IPS DF 19.7 (cell line): ENCODE data around the gene HAND1.

Experiments used
- DNase-seq: peaks from one replicate; pipeline ENCODE4 v3.0.0-alpha.2; 2013; ENCODE audit warnings: low read depth, low spot score

HAND1 gene

DNA sequence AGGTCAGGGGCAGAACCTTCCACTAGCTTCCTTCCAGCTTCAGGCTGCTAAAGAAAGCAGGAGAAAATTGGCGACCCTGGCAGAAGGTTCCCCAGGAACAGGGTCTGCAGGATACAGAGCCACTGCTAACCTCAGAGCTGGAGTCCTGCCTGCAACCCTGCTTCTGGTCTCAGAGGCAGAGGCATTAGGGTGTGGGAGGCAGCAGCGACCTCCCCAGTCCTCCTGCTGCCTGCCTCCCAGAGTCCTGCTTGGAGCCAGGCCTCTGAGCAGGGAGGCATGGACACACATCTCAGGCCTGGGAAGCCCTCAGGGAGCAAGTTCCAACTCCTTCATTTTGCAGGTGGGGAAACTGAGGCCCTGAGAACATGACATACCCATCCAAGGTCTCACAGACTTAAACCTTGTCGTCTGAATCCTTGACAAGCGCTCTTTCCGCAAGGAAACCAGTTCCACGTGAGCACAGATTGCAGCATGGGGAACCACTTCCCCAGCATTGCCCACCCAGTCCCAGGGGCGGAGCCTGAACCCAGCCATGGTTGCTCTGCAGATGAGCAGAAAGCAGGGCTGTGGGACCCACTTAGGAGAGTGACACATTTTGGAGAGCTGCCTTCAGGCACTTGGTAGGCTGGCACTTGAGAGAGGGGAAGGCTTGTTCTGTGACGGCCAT lies 28.2 kb upstream of the HAND1 start:
- DNase-seq, result no peak

DNA sequence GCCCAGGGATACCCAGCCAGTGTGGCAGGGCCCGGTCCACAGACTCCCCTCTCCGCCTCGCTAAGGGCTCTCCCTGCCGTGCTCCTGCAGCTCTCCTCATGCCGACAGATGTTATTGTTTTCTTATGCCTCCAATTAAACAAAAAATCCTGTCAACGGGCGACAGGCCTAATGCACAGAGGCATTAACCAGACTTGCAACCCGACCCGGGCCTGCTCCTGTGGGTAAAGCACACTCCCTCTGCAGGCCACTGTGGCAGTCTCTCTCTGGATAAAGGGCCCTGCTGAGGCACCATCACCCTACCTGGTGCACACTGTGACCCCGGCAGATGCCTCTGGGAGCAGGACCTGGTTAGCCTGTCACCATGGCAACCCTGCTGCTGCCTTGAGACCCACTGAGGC lies 27.5 kb upstream of the HAND1 start:
- DNase-seq, result no peak

DNA sequence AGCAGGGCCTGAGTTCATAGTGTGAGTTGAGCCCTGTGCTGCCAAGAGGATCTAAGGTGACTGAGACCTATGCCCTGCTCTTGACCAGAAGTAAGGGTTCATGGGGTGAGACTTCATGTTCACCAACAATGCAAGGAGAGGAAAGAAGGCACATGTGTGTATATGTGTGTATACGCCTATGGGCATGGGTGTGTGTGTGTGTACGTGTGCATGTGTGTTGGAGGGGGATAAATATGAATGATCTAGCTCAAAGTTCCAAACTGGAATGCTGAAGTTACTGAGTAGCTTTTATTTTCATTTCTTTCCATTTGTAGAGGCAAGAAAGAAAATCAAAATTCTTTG lies 25.6 kb upstream of the HAND1 start:
- DNase-seq, result no peak

- no peak for DNase-seq
Observed at GRCh38 chr5:154502180-154502579, 24.2 kb upstream of the HAND1 start.

DNA sequence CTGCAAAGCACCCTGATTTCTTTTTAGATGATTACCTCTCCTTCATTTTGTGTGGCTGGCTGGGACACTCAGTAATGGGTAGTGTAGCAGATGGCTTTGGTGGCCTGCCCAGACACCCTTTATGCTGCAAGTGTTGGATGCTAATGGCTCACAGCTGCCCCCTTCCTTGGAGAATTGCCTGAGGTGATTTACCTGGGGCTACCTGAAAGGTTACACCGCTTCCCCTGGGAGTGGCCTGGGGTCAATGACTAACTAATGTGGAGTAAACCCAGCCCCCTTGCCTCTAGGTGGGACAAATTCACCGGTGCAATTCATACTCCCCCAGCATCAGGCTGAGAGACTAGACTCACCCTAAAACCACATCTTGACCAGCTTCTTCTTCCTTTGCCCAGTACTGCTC lies 23.5 kb upstream of the HAND1 start:
- DNase-seq, result no peak

- DNase-seq, result no peak
Observed at GRCh38 chr5:154498994-154499393, 21.0 kb upstream of the HAND1 start.

GRCh38 chr5:154498591-154498990 lies 20.6 kb upstream of the HAND1 start:
- no peak for DNase-seq

DNA sequence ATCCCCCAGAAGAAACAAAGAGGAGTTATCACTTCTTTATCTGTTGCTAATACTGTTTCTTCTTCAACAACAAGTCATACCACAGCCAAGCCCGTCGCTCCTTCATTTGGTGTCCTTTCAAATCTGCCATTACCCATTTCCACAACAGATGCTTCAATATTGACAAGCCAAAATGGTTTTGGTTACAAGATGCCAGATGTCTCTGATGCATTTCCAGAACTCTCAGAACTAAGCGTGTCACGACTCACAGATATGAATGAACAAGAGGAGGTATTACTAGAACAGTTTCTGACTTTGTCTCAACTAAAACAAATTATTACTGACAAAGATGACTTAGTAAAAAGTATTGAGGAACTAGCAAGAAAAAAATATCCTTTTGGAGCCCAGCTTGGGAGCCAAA lies 16.0 kb upstream of the HAND1 start:
- DNase-seq, result no peak

GRCh38 chr5:154493274-154493673 lies 15.2 kb upstream of the HAND1 start:
- no peak for DNase-seq

- DNase-seq, result no peak
Observed at GRCh38 chr5:154491941-154492340, 13.9 kb upstream of the HAND1 start.

DNA sequence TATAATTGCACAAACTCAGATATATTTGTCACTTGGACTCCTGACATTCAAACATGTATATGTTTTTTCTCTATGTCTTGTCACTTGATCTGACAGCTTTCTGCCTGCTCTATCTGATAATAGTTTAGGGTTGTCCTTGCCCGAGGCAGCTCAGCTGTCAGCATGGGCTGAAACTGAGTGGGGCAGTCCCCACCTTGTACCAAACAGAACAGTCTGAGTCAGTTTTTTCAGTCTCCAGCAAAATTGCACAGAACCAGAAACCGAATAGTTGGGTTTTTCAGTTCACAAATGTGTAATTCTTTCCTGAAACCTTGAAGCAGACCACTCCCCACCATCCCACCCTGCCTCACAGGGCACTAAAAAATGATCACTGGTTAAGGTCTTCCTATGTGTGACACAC lies 9.5 kb upstream of the HAND1 start:
- DNase-seq, result no peak

GRCh38 chr5:154486427-154486866 lies 8.4 kb upstream of the HAND1 start:
- DNase-seq, result no peak

DNA sequence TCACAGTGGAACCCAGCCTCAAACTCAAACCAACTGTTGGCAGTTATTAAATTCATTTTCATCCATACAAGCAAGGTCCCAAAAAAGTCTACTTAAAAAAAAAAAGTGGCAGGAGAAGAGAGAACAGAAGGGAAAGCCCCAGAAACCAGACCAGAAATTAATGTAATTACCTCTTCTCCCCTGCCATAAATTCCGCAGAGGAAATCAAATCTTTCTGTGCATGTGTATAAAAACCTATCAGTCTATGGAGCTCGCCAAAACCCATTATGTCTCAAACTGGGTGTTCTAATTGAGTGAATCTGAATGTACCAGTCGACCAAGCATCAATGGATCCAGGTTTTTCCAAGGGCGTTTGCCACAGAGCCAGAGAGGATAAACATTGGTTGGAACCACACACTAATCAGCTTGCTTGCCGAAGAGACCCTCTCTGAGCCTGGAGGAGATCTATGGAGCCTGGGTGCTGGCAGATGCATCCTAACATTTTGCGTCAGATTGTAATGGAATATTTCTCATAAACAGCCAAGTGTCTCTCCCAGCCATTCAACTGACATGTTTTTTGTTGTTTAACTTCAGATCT lies 7.9 kb upstream of the HAND1 start:
- DNase-seq, result no peak

DNA sequence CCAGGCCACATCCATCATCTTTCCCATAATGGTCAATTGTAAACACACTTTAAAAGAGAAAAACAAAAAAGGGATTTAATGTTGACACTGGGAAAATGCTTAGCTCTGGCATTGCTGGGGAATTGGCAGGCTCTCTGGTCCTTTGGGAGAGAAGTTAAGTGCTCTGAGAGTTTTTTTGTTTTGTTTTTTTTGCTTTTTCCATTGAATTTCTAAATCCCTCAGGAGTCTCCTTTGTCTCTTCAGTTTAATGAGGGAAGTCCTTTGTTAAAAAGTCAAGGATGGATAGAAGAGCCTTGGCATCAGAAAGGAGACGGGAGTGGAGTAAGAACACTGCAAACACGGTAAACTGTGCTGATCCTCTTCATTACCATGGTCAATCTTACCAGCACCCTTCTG lies 7.1 kb upstream of the HAND1 start:
- DNase-seq, result no peak

GRCh38 chr5:154484393-154485095 lies 6.5 kb upstream of the HAND1 start:
- DNase-seq, result no peak

DNA sequence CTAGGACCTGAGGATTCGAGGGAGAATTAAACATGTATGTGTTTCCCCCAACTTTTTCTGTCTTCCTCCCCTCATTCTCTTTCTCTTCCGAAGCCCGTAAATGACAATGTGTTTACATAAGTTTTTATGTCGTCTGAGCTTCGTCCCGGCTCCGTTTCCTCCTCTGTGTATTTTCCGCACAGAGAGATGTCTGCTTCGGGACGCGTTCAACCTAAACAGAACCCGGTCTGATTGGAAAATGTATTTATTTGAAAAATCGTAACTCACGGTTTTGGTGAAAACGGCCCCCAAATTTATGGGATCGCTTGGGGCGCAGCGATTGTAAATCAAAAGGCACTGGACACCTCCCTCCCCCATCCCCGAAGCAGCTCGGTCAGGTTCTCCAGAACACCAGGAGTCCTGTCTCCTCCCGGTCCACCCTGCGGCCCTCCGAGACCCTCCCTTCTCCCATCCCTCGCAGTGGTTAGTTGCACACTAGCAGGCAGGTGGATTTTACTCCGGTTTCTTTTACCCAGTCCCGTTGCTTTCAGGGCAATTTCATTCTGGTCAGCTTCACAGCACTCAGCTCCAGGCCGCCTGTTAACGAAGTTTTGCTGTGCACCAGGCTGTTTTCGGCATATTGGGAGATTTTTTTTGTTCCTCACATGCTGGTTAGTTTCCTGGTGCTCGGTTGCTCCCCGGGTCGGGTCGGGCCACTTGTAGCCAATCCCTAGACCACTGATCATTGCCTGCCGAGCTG lies 5.8 kb upstream of the HAND1 start:
- DNase-seq, result no peak

DNA sequence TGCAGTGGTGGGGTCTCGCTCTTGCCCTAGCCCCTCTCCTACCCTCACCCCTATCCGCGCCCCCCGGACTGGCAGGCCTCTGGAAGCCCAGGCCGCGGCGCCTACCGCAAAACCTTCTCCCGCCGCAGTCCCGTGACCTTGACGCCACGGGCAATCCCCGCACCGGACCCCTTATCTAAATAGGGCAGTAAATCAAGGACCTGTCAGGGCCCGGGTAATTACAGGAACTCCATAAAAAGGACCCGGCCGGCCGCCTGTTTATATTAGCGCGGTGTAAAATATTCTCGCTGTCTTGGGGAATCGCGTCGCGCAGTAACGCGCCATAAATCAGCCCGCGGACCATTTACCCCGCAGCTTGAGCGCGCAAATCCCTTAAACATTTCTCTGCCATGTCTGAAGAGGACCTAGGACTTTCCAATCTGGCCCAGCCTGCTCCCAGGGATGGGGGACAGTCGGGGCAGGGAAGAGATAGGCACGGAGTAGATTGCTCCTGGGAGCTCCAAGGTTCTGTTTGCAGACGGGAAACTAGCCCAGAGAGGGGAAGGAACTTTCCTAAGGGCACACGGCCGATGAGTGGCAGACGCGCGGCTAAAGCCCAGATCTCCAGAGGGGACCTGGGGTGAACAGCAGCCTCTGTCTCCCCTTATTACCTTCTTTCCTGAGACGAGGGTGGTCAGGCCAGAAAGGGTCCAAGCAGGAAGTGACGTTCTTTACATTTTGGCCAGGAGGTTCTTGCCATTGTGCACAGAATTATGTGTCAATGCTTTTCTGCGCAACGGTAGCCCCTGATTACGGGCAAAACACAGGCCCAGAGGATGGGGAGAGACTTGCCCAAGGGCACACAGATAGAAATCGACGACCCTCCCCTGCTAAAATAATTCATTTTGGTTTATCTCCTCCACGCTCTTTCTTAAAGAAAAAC lies 4.8 kb upstream of the HAND1 start:
- no peak for DNase-seq

DNA sequence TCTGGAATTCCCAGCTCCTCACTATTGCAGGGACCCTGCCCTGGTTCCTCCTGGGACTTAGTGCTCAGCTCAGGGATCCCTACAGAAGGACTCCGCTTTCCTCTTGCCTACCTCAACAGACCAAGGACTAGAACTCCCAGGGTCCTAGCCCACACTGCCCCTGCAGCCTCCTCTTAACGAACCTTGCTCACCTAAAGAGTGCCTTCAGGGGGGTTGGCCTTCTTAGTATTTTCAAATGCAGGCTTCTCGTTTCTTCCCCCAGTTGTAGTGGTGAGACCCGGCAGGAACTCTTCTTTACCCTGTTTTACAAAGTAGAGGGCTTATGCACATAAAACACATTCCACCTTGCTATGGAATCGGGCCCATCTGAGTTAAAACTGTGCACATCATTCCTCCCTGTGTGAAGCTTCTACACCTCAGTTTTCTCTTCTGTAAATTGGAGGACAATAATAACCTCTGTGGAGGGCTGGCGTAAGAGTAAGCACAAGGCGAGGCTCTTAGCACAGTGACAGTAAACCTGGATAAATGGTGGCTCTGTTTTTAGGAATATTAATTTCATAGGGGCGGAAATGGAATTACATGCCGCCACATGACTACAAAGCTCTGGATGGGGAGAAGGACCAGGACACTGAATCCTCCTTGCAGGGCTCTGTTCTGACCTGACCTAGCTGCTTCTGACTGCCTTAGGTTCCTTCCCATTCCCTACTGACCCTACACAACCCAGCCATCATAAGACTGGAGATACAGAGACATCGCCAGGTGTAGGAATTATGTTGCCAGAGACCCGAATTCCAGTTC lies 3.8 kb upstream of the HAND1 start:
- DNase-seq, result no peak

DNA sequence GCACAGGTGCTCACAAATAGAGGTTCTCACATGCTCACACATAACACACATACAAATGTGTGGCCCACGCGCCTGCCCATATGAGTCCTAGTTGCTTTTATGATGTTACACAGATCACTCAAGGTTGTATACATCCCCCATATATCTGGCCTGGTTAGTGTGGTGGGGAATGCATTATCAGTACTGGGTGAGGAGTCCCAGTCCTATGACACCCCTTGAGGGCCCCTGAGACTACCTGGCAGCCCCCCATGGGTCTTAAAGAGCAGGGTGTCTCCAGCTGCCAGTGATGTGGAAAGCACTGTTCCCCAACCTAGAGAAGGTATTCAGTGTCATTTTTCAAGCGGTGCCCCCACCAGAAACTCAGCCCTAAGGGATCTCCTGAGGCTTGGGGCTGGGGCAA lies 2.8 kb upstream of the HAND1 start:
- no peak for DNase-seq

DNA sequence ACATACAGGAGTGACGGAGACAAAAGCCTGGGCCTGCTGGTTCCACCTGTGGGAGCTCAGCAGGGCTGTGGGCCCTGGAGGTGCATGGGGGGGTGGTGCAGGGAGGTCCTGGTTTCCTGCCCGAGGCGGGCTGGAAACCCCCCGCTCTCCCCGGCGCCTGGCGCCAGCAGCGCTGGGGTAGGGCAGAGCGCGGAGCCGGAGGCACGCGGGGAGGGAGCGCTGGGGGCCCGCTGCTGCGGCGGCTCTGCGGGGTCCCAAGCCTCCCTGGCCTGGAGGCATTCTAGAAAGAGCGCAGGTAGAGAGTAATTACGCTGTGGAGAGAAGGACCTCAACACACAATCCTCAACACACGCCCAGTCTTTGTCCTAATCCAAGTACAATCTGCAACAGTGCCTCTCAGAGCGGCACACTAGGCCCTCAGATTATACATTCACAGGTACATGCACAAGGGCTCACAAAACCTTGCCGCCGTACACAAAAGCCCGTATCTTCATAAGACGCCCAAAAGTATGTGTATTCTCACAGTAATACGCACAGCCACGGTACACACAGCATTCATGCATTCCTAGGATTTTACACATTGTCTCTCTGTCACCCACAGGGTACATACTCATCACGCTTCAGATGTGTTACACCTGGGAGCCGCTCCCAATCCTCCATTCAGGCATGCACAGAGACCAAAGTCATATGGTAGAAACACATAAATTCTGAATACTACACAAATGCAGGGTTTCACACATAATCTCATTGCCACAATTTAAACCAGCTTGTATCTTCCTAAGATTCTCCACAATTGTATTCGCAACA lies 2.1 kb upstream of the HAND1 start:
- no peak for DNase-seq
